HTERT RPE-1 (cell line): ENCODE data around the gene RIPOR3.
"Not testable (repeated sequence)": the region's sequence is repeated elsewhere in the genome, so short reads cannot be mapped to it uniquely, and the experiment has no call there.

Source experiments
- in situ Hi-C: fragments of 300-500 bp; cut with MboI; formaldehyde crosslinking; loops from 4 replicates; pipeline ENCODE4 v1.14.3; 2020; ENCODE audit warnings: low sequenced_read_pairs

RIPOR3 gene

DNA sequence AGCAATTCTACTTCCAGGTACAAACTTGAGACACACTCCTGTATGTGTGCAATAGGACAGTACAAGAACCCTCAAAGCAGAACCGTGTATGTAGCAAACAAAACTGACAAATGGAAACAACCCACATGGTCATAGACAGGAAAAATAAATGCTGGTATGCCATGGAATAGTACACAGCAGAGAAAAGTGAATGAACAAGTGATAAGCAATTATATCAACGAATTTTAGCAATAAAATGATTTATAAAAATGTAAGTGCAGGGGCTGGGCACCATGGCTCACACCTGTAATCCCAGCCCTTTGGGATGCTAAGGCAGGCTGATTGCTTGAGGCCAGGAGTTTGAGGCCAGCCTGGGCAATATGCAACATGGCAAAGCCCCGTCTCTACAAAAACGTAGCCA is 9.3 kb downstream of the RIPOR3 start:
- in situ Hi-C loops = no loop called here

DNA sequence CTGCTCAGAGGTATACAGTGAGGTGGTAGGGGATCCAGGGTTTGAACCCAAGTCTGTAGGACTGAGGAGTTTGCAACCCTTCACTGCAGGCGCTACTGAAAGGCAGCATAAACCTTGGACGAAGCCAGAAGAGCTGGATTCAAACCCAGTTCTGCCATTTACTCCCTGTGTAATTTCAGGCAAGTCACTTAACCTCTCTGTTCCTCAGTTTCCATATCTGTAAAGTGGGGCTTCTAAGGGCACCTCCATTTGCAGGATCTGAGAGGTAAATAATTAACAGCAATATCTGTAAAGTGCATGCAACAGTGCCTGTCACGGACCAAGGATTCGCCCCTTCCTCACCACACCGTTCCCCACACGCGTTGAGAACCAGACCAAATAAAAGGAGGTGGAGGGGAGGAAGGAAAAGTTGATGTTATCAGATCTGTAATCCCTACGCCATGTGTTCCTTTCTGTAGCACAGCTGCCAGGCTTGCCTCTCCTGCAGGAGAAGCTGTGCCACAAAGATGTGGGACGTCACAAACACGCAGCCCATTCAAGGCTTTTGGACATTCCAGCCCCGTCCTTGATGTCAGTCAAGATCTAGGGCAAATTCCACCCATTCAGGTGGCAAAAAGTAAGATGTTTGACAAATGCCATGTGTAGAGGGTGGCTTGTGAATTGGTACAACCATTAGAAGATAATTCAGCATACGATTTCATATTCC is 9.8 kb downstream of the RIPOR3 start:
- in situ Hi-C loops = no loop called here

DNA sequence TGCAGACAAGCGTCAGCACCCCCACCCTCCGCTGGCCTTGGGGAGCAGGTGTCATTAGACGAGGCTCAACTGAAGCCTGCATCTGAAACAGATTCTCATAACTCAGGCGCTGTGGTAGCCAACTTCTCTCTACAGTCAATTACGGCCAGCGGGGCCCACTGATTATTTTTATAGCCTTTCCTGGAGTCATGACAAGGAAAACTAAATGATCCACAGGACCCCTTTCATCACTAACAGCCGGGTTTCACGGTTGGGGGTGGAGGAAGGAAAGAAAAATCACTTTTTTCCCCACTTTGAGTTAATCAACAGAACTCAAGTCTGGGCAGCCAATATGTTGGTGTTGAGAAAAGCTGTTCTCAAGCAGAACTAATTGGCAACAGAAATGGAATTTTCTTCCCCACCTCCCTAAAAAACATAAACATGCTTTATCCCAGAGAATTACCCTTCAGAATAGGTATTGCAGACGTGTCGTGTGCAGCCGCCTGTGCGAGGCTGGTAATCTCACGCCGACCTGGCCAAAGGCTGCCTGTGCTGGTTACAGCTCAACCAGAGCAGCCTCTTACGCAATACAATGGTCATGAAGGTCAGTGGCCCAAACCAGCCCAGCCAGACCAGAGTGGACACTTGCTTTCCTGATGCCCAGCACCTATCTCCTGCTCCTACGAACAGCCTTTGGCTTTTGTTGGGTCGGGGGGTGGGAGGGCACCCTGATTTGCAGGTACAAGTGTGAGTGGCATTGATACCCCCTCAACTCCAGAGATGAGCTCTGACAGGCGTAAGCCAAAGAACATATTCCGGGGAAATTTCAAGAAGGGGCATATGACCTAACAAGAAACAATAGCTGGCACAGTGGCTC is 11.0 kb downstream of the RIPOR3 start:
- in situ Hi-C loops = no loop called here

DNA sequence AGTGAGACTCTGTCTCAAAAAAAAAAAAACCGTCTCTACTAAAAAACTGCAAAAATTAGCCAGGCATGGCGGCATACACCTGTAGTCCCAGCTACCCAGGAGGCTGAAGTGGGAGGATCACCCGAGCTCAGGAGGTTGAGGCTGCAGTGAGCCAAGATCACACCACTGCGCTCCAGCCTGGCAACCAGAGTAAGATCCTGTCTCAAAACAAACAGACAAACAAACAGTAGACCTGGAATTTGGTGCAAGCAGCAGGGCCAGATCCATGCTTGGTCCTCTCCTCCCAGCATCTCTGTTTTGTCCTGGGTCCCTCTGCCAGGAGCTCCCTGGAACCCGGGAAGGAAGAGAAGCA is 11.6 kb downstream of the RIPOR3 start:
- in situ Hi-C loops = no loop called here

DNA sequence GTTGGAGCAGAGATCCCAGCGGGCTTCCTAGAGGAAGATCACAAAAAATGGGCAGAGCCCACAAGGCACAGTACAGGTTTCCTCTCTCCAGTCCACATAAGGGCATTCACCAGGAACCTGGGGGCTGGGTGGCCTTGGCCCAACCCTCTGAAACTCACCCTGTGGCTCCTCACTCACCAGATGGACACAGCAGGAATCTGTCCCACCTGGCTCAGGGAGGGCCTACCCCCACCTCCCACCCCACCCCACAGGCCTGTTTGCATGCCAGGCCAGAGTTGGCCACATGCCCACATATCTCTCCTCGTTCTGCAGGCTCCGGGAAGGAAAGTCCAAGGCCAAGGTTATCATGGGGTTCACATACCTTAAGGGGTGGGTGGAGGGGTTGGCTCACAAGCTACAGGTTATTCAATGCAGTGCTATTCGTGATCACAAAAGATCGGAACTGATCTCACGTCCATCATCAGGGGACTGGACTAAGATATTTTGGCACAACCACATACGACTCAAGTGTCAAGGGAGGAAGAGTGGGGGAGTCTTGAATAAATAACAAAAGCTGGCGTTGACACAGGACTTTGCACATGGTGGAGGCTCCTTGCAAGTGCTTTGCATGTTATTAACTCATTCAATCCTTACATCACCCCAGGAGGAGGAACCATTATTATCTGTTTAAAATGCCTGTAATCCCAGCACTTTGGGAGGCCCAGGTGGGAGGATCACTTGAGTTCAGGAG is 13.0 kb downstream of the RIPOR3 start:
- in situ Hi-C loops = no loop called here

DNA sequence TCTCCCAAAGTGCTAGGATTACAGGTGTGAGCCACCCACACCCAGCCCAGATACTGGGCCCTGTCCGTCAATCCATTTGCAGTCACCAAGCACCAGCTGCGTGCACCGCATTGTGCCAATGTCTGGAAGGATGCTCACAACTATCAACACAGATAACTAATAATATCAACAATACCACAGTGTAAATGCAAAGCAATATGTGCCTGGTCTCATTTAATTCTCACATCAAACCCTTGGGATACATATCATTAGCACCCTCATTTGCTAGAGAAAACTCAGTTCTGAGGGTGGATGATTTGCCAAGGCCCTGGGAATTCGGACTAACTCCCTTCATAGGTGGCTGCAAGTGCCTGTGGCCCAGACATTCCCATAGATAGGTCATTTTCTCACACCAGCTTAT is 14.5 kb downstream of the RIPOR3 start:
- in situ Hi-C loops = no loop called here

DNA sequence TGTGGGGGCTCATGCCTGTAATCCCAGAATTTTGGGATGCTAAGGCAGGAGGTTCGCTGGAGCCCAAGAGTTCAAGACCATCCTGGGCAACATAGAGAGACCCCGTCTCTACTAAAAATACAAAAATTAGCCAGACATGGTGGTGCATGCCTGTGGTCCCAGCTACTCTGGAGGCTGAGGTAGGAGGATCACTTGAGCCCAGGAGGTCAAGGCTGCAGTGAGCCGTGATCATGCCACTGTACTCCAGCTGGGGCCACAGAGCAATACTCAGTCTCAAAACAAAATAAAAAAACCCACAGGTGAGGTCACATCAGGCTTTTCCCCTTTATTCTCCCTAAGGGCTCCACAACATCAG is 15.0 kb downstream of the RIPOR3 start:
- in situ Hi-C loops = not testable (repeated sequence)

DNA sequence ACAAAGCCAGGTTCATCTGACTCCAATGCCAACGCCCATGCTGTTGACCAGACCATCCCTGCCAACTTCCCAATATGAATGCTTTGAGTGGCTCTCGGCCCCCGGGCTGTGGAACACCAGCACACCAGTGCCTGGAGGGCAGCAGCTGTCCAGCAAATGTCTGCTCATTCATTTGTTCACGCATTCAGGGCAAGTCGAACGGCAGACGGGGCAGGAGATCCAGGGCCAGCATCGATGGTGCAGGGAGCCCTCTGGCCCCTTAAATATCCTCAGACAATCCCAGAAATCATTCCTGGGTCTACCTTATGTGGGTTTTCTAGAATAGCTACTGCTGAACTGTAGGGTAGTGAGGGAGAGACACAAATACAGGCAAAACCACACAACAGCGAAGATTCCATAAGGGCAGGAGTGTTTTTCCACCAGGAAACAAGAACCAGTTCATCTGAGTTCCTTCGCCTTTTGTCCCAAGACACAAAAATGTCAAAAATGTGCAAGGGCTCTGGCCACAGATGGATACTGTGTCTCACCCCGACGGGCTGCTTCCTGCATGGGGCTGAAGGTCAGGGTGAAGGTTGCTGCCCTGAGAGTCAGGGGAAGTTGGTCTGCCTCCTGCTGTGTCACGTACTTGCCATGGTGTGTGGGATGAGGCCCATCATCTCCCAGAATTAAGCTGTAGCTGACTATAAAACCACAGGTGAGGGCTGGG is 15.5 kb downstream of the RIPOR3 start:
- in situ Hi-C loops = no loop called here

DNA sequence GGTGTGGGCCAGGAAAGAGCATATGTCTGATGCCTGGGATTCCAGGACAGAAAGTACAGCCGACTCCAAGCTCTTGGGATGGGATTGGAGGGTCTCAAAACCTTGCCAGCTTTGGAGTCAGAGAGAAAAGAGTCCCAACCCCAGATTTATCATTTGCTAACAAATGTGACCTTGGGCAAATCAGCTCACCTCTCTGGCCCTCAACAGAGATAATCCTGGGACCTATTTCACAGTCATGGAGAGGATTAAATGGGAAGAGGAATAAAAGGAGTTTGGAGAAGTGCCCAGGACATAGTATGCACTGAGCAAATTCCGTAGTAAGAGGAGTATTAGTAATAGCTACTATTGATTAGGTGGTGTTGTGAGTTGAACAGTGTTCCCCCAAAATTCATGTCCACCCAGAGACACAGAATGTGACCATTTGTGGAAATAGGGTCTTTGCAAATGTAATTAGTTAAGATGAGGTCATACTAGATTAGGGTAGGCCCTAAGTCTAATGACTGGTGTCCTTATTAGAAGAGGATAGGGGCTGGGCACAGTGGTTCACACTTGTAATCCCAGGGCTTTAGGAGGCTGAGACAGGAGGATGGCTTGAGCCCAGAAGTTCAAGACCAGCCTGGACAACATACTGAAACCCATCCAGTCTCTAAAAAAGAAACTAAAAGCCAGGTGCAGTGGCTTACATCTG is 17.1 kb downstream of the RIPOR3 start:
- in situ Hi-C loops = no loop called here

DNA sequence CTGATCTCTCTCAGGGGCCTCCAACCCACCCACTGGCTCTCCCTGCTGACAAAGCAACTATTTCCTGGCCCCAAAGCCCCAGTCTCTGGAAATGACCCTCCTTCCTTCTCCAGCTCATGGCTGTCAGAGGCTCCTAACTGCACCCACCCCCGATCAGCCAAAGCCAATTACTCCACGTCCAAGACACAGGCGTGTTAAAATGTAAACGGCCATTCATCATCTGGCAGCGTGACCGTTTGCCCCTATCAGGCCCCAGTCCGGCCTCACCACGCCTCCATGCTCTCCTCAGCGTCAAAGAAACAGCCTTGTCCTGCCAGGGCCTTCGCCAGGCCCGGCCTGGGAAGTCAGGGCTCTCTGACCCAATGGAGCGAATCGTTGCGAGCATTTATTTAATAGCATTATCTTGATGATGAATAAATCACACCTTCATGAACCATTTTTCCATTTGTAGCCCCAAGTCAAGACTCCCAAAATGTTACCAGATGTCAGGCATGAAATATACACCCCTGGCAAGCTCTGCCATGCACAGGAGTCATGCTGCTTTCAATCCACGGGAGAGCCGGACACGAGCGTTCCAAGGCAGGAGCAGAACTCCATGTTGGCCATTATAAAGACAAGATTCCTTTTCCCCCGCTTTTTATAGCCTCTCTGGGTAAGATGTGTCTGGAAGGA is 17.7 kb downstream of the RIPOR3 start:
- in situ Hi-C loops = no loop called here

DNA sequence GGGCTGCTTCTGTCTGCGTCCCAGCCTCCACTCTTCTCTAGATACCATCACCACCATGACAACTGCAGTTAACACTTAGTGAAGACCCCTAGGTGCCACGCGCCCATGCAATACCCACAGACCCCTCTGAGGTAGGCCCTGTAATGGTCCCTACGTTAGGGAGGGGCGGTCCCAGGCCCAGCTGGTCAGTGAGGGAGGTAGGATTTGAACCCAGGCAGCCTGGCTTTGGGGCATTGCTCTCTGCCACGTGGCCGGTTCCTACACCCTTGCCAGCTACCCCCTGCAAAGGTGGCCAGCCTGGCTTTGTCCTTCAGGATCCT is 18.2 kb downstream of the RIPOR3 start:
- in situ Hi-C loops = no loop called here

DNA sequence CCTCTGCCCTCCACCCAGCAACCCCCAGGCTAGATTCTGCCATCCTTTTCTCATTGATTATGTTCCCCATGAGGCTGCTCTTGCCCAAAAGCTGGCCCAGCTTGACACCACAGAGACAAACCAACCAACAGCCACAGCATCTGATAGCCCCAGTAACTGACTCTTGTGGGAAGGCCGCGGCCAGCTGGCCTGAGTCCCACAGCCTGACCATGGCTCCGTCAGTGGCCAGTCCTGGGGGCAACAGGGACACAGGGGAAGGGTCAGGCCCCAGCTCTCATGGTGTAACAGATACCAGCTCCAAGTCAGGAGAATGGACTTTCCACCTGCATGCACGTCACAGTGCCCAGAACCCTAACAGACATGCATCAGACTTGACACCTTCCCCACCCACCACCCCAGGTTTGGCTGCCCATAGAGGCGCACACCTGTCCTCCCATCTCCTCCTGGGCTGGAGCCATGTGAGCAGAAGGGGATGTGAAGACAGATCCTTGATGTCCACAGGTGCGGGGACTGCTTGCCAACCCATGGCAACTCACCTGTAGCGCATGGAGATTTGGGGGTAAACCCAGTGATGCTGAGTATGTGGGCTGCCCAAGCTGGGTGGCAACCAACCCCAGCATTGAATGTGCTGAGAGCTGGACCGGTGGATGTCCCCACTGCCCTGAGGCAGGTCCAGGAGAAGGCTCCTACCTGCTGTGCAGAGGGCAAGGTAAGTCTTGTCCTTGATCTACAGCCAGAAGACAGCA is 18.8 kb downstream of the RIPOR3 start:
- in situ Hi-C loops = no loop called here

DNA sequence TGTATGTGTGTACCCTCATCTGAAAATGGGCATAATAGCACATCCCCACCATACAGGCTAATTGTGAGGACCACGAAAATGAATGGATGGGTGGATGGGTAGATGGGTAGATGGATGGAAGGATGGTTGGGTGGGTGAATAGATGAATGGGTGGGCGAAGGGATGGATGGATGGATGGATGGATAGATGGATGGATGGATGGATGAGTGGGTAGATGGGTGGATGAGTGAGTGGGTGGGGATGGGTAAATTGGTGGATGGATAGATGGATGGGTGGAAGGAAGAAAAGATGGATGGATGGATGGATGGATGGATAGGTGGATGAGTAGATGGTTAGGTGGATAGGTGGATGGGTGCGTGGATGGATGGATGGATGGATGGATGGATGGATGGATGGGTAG is 19.7 kb downstream of the RIPOR3 start:
- in situ Hi-C loops = no loop called here

DNA sequence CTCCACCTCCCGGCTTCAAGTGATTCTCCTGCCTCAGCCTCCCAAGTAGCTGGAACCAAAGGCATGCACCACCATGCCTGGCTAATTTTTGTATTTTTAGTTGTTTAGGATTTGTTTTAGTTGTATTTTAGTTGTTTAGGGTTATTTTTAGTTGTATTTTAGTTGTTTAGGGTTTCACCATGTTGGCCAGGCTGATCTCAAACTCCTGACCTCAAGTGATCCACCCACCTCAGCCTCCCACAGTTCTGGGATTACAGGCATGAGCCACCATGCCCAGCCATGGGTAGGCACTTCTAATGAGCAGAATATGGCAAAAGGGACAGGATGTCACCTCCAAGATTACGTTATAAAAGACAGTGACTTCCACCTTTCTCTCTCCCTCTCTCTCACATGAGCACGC is 20.3 kb downstream of the RIPOR3 start:
- in situ Hi-C loops = not testable (repeated sequence)

DNA sequence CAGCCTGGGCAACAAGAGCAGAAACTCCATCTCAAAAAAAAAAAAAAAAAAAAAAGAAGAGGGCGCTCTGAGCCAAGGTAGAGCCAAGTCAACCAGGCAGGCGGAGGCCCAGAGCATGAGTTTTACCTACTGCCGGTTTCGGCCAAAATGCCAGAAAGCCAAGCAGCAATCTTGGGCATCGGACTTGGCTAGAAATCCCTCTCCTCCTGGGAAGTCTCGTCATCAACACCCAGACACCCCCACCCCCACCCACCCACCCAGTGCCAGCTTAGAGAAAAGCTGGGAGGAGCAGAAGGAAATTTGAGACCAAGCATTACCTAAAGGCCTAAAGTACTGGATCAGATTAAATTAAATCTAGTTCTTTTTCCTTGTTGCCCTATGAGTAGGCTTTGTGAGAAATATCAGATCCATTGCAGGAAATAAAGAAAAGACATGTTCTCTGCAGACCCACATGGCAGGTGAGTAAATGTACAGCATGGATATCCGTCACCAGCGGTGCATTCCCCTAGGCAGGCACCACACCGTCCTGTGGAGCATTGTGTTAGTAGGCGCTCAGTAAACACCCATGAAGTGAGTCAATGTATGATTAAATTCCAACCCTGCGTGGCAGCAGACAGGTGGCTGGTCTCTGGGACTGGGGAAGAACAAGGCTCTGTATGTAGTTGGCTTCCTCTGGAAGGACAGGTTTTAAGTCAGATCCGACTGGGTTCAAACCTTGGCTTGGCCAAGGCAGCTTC is 21.0 kb downstream of the RIPOR3 start:
- in situ Hi-C loops = no loop called here

DNA sequence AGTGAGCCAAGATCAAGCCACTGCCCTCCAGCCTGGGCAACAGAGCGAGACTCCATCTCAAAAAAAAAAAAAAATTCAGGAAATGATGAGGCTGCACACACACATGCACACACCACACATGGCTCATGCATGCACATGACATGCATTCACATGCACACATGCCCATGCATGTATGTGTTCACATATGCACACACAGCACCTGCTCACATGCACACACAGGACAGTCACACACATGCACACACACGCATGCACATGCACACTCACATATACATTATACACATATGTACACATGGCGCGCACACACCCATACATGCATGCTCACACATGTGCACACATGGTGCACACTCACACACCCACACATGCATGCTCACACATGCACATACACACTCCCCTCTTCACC is 22.5 kb downstream of the RIPOR3 start:
- in situ Hi-C loops = no loop called here

DNA sequence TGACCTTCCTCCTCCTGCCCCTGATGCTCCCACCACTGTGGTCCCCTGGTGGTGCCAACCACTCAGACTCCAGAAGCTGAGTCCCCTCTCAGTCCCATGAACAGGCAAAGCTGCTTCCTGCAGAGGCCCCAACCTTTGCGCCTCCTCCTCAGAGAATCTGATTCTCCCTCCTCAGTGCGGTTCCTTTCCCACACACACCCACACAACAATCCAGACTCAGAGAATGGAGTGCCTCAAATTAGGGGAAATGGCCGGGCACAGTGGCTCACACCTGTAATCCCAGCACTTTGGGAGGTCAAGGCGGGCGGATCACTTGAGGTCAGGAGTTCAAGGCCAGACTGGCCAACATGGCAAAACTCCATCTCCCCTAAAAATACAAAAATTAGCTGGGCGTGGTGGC is 23.0 kb downstream of the RIPOR3 start:
- in situ Hi-C loops = no loop called here

DNA sequence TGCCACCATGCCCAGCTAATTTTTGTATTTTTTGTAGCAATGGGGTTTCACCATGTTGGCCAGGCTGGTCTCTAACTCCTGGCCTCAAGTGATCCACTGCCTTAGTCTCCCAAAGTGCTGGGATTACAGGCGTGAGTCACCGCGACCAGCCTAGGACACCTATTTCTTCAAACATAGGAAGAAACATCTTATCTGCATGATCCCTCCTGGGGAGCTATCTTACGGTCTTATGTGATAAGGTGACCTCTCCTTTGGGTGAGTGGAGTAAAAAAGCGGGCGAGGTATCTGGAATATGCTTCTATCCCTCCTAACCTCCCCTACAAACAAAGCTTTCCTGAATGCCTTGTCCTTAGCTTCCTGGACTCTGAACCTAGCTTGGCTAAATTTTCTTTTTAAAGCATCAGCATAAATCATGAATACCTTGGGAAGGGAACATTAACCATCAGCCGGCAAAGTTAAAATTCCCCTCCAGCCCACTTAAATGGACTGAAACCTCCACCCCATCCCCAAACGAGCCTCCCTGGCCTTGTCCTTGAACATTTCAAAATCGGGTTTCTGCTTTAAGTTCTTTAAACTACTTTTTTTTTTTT is 24.5 kb downstream of the RIPOR3 start:
- in situ Hi-C loops = no loop called here

DNA sequence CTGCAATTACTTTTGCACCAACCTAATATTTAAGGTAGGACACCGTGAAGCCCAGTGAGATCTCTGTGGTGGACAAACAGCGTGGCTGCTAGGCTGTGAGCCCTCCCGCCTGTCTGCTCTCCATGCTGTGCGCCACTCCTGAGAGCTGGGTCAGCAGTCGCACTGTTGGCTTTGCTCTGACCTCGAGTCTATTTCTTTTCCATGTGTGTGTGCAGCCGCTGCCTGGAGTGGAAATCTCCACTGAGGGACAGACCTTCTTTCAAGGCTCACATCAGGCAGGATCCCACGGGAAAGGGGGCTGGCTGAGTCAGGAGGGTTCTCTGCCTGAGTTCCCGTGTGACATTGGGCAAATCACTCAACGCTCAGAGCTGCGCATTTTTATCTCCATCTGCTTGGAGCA is 27.1 kb downstream of the RIPOR3 start:
- in situ Hi-C loops = no loop called here
